DOHH2 (cell line): ENCODE results near the gene CXXC1.

Experiments
- H3F3A ChIP-seq: fragments of 200-600 bp; sonication (generic), shearing (Covaris generic); 2 replicates; pipeline ENCODE4 v1.6.0; 2016; ENCODE audit warnings: antibody characterized with exemption, mild to moderate bottlenecking; ENCODE audit not compliant: control insufficient read depth, insufficient read depth
- H3K27ac ChIP-seq: fragments of 200-600 bp; sonication (generic); 2 replicates; pipeline ENCODE4 v1.5.1; 2014; ENCODE audit warnings: low read depth, mild to moderate bottlenecking, low read length, moderate library complexity
- H3K27me3 ChIP-seq: fragments of 200-600 bp; sonication (generic); 2 replicates; pipeline ENCODE4 v1.6.1; 2014; ENCODE audit warnings: mild to moderate bottlenecking, low read length, mixed read lengths; ENCODE audit not compliant: control insufficient read depth
- H3K36me3 ChIP-seq: fragments of 200-600 bp; sonication (generic); 2 replicates; pipeline ENCODE4 v1.6.1; 2014; ENCODE audit warnings: mild to moderate bottlenecking, low read length, moderate library complexity, mixed read lengths; ENCODE audit not compliant: control insufficient read depth
- H3K4me1 ChIP-seq: fragments of 200-600 bp; sonication (generic); 2 replicates; pipeline ENCODE4 v1.6.1; 2014; ENCODE audit warnings: mild to moderate bottlenecking, low read length, mixed read lengths; ENCODE audit not compliant: control insufficient read depth
- H3K4me2 ChIP-seq: fragments of 200-600 bp; sonication (generic); 2 replicates; pipeline ENCODE4 v1.6.0; 2014; ENCODE audit warnings: mild to moderate bottlenecking, low read length, moderate library complexity
- H3K4me3 ChIP-seq: fragments of 200-600 bp; sonication (generic); 2 replicates; pipeline ENCODE4 v1.5.1; 2014; ENCODE audit warnings: mild to moderate bottlenecking, low read length, mixed read lengths
- H3K79me2 ChIP-seq: fragments of 200-600 bp; sonication (generic); 2 replicates; pipeline ENCODE4 v1.6.1; 2014; ENCODE audit warnings: mild to moderate bottlenecking, low read length, mixed read lengths; ENCODE audit not compliant: control insufficient read depth
- H3K9me2 ChIP-seq: fragments of 200-600 bp; sonication (generic); replicated peaks from 2 replicates; pipeline ENCODE4 v1.6.1; 2014; ENCODE audit warnings: mild to moderate bottlenecking, low read length, mixed read lengths; ENCODE audit not compliant: control insufficient read depth
- H3K9me3 ChIP-seq: fragments of 200-600 bp; sonication (generic); 2 replicates; pipeline ENCODE4 v1.6.1; 2014; ENCODE audit warnings: antibody characterized with exemption, low read length, mixed read lengths; ENCODE audit not compliant: control insufficient read depth, insufficient read depth
- H4K20me1 ChIP-seq: fragments of 200-600 bp; sonication (generic); 2 replicates; pipeline ENCODE4 v1.6.0; 2014; ENCODE audit warnings: low read depth, mild to moderate bottlenecking, antibody characterized with exemption, low read length, moderate library complexity; ENCODE audit not compliant: control insufficient read depth, insufficient read depth
- CTCF ChIP-seq: fragments of 200-600 bp; sonication (generic); IDR thresholded peaks from one replicate; pipeline ENCODE4 v1.5.1; 2014; ENCODE audit warnings: antibody characterized with exemption, mild to moderate bottlenecking, low read depth, low read length; ENCODE audit not compliant: poor library complexity, severe bottlenecking
- EZH2phosphoT487 ChIP-seq: fragments of 200-600 bp; sonication (generic); IDR thresholded peaks from 2 replicates; pipeline ENCODE4 v1.6.1; 2017; ENCODE audit warnings: borderline replicate concordance, mild to moderate bottlenecking, antibody characterized with exemption, low read length, moderate library complexity, mixed read lengths

Gene CXXC1

GRCh38 chr18:50301074-50301473 is 13.6 kb upstream of the CXXC1 start:
- Histone ChIP-seq H3K4me2 (no peak overlapping the region), H3K79me2 (no peaks in the 10 kb centered on the region), H3K36me3 (no peaks in the 10 kb centered on the region), H4K20me1 (no peaks in the 10 kb centered on the region), H3K4me3 (no peak overlapping the region), H3F3A (no peaks in the 10 kb centered on the region), H3K9me2 (no peaks in the 10 kb centered on the region), H3K4me1 (peaks cover 12% of the 10 kb centered on the region), H3K9me3 (peaks cover 5% of the 10 kb centered on the region; the same call in 1 of the 2 replicates), H3K27me3 (no peaks in the 10 kb centered on the region), H3K27ac (no peak overlapping the region)
- TF ChIP-seq CTCF (no peak), EZH2phosphoT487 (no peak)

- H3K9me2 ChIP-seq, result no peaks in the 10 kb centered on the region
- no peaks in the 10 kb centered on the region for H3K27me3 ChIP-seq
- no peak overlapping the region for H3K27ac ChIP-seq
- H3K4me1 ChIP-seq, result peaks cover 12% of the 10 kb centered on the region
- H3K9me3 ChIP-seq, result no peaks in the 10 kb centered on the region
- TF ChIP-seq EZH2phosphoT487 (no peak), CTCF (no peak)
- H3K4me3 ChIP-seq, result no peak overlapping the region
- no peaks in the 10 kb centered on the region for H3K36me3 ChIP-seq
- H3F3A ChIP-seq, result no peaks in the 10 kb centered on the region
- no peaks in the 10 kb centered on the region for H4K20me1 ChIP-seq
- H3K4me2 ChIP-seq, result no peak overlapping the region
- H3K79me2 ChIP-seq, result no peaks in the 10 kb centered on the region
These were observed 12.3 kb upstream of the CXXC1 start for GRCh38 chr18:50299626-50300388.

- no peaks in the 10 kb centered on the region for H3K36me3 ChIP-seq
- peak overlapping the region; percentile 68; the same call in 1 of the 2 replicates for H3K4me3 ChIP-seq
- peak overlapping the region; percentile 84 for H3K4me2 ChIP-seq
- peaks cover 12% of the 10 kb centered on the region for H3K4me1 ChIP-seq
- no peaks in the 10 kb centered on the region for H3K9me2 ChIP-seq
- H3F3A ChIP-seq, result no peaks in the 10 kb centered on the region
- no peaks in the 10 kb centered on the region for H3K27me3 ChIP-seq
- H3K9me3 ChIP-seq, result no peaks in the 10 kb centered on the region
- H3K27ac ChIP-seq, result no peak overlapping the region
- H3K79me2 ChIP-seq, result no peaks in the 10 kb centered on the region
- H4K20me1 ChIP-seq, result no peaks in the 10 kb centered on the region
- TF ChIP-seq EZH2phosphoT487 (no peak), CTCF (no peak)
These were observed 11.2 kb upstream of the CXXC1 start for GRCh38 chr18:50298443-50299284.
